HepG2 (cell line): Measurements from ENCODE around the gene MCOLN1. TPM values are rescaled to one million over a fixed set of nuclear protein-coding genes. Genes with fewer than 3 reads are reported as not detected.

ENCODE experiments used
- ATM ChIP-seq: fragments of 450-650 bp; IDR thresholded peaks from 2 replicates; pipeline ENCODE4 v1.7.1; 2017; ENCODE audit warnings: mild to moderate bottlenecking, borderline replicate concordance
- FOXC1 ChIP-seq: sonication (generic); formaldehyde crosslinking; IDR thresholded peaks from 2 replicates; pipeline ENCODE4 v1.8.0; 2022; ENCODE audit warnings: mild to moderate bottlenecking, missing genetic modification reagents, borderline replicate concordance
- GTF3A ChIP-seq: sonication (generic); formaldehyde crosslinking; conservative IDR thresholded peaks from 2 replicates; pipeline ENCODE4 v1.4.0; 2020; ENCODE audit warnings: mild to moderate bottlenecking, missing genetic modification reagents
- MYC ChIP-seq: sonication (generic); formaldehyde crosslinking; IDR thresholded peaks from 2 replicates; pipeline ENCODE4 v1.9.0; 2021; ENCODE audit warnings: missing genetic modification reagents, borderline replicate concordance
- POLR2AphosphoS2 ChIP-seq: IDR thresholded peaks from 2 replicates; pipeline ENCODE4 v1.6.1; 2011; ENCODE audit warnings: low read depth, low read length, improper control_type of control experiment
- RCOR2 ChIP-seq: IDR thresholded peaks from 2 replicates; pipeline ENCODE4 v1.6.1; 2016; ENCODE audit warnings: missing biosample characterization, missing genetic modification reagents
- SATB2 ChIP-seq: sonication (generic); formaldehyde crosslinking; IDR thresholded peaks from 2 replicates; pipeline ENCODE4 v1.5.0; 2020; ENCODE audit warnings: missing genetic modification reagents
- TCF7 ChIP-seq: sonication (generic); IDR thresholded peaks from 2 replicates; pipeline ENCODE4 v1.6.1; 2016; ENCODE audit warnings: antibody characterized with exemption, low read depth
- TFAP4 ChIP-seq: sonication (generic); IDR thresholded peaks from 2 replicates; pipeline ENCODE4 v1.6.1; 2016; ENCODE audit warnings: low read depth, borderline replicate concordance
- XRCC5 ChIP-seq: fragments of 200-400 bp; formaldehyde crosslinking; optimal IDR thresholded peaks from 2 replicates; pipeline ENCODE3; 2017; ENCODE audit warnings: mild to moderate bottlenecking, low read length
- ZBTB40 ChIP-seq, 2 experiments: fragments of 450-650 bp in 1 of 2; sonication (generic) in 1 of 2; formaldehyde crosslinking in 1 of 2; IDR thresholded peaks; 2 replicates each; pipeline versions ENCODE4 v1.6.1 to v1.8.0; 2016 to 2022; ENCODE audit warnings: antibody characterized with exemption in 1 of 2, mild to moderate bottlenecking in 1 of 2, missing genetic modification reagents in 1 of 2
- ZBTB42 ChIP-seq: sonication (generic); formaldehyde crosslinking; IDR thresholded peaks from 2 replicates; pipeline ENCODE4 v1.5.0; 2020; ENCODE audit warnings: mild to moderate bottlenecking, missing genetic modification reagents
- ZC3H13 ChIP-seq: sonication (generic); formaldehyde crosslinking; IDR thresholded peaks from 2 replicates; pipeline ENCODE4 v1.8.1; 2023; ENCODE audit warnings: mild to moderate bottlenecking, missing genetic modification reagents, moderate library complexity
- ZNF143 ChIP-seq: sonication (generic); formaldehyde crosslinking; IDR thresholded peaks from 2 replicates; pipeline ENCODE4 v1.4.0; 2020; ENCODE audit warnings: missing genetic modification reagents
- ZNF205 ChIP-seq: IDR thresholded peaks from 2 replicates; pipeline ENCODE4 v1.6.1; 2018; ENCODE audit warnings: missing biosample characterization, missing genetic modification reagents
- ZNF3 ChIP-seq: IDR thresholded peaks from 2 replicates; pipeline ENCODE4 v1.7.0; 2017; ENCODE audit warnings: inconsistent platforms
- ZNF530 ChIP-seq: sonication (generic); formaldehyde crosslinking; IDR thresholded peaks from 2 replicates; pipeline ENCODE4 v1.5.0; 2020; ENCODE audit warnings: low read depth, mild to moderate bottlenecking, missing genetic modification reagents
- polyA plus RNA-seq, 8 experiments: library from polyadenylated mRNA; depleted of rRNA in 3 of 8; stranded (reverse) in 7 of 8; unstranded in 1 of 8; fragments of >200 nt; fragmentation: Illumina TruSeq in 4 of 8; extraction: Trizol in 4 of 8; gene quantifications; 2 replicates each; pipeline versions ENCODE4 v1.2.1 to v1.2.3, GENCODE V29; 2011 to 2016; ENCODE audit warnings: low read depth in 4 of 8, missing spikeins in 1 of 8, mixed read lengths in 1 of 8; ENCODE audit not compliant: insufficient read depth in 1 of 8
- total RNA-seq, 5 experiments: library from RNA; depleted of rRNA; stranded (reverse); fragments of >200 nt; fragmentation: Illumina TruSeq; extraction: Trizol; gene quantifications; 2 replicates each; pipeline ENCODE4 v1.2.3, GENCODE V29; 2016; ENCODE audit warnings: low read depth in 1 of 5
- TF ChIP-seq, protein P1 (sequence below): IDR thresholded peaks from 2 replicates; pipeline ENCODE4 v1.6.1; 2016; ENCODE audit warnings: missing genetic modification reagents, missing compliant biosample characterization
- TF ChIP-seq, protein P2 (sequence below): sonication (generic); formaldehyde crosslinking; IDR thresholded peaks from 2 replicates; pipeline ENCODE4 v1.5.0; 2020; ENCODE audit warnings: missing genetic modification reagents

Gene MCOLN1
- total and polyA plus RNA-seq, 2 of the 13 experiments (the other 11 are each of a cell fraction or from before 2014, with no cell fraction given), result 3.4 to 15.7 TPM

DNA sequence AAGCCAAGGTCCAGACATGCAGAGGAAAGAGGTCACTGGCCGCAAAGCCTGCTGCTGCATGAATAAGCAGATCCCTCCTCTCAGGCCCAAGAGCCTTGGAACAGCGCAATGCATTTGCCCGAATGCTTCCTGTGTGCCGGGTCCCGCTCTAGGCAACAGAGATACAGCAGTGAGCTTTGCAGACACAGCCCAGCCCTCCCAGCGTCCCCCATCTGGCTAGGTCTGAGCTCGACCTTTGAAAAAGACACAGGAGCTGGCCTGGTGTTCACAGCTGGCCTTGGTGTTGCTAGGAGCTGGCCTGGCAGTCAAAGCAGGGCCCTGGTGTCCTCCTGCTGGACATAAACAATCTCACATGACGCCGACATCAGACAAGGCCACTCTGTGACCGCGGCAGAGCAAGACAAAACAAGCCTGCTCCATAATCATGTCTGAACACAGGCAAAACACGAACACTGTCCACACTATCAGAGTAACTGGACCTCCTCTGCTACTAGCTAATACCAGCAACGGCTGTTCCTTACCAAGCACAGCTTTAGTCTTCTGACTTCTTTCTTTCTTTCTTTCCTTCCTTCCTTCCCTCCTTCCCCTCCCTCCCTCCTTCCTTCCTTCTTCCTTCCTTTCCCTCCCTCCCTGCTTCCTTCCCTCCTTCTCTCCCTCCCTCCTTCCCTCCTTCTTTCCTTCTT, 27.9 kb upstream of the MCOLN1 start (continued):
- TF ChIP-seq ZBTB40 (IDR thresholded peaks at IDR 0.05), result peak; percentile 19; the same call in 1 of the 2 replicates
- no peak; the same call in 1 of the 2 replicates for TF ChIP-seq ZBTB40 (CRISPR knock-in tag; IDR thresholded peaks at IDR 0.05)
- peak; percentile 20; the same call in 1 of the 2 replicates for TF ChIP-seq ZNF143 (CRISPR knock-in tag)
- TF ChIP-seq ZC3H13 (CRISPR knock-in tag), result no peak
- TF ChIP-seq ZNF205 (CRISPR knock-in tag), result no peak
- TF ChIP-seq FOXC1 (CRISPR knock-in tag), result no peak
- no peak for TF ChIP-seq RCOR2 (CRISPR knock-in tag)
- TF ChIP-seq, protein P1, sequence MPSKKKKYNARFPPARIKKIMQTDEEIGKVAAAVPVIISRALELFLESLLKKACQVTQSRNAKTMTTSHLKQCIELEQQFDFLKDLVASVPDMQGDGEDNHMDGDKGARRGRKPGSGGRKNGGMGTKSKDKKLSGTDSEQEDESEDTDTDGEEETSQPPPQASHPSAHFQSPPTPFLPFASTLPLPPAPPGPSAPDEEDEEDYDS (CRISPR knock-in tag), result peak; percentile 46; the same call in 1 of the 2 replicates
- no peak for TF ChIP-seq POLR2AphosphoS2
- TF ChIP-seq, protein P2, sequence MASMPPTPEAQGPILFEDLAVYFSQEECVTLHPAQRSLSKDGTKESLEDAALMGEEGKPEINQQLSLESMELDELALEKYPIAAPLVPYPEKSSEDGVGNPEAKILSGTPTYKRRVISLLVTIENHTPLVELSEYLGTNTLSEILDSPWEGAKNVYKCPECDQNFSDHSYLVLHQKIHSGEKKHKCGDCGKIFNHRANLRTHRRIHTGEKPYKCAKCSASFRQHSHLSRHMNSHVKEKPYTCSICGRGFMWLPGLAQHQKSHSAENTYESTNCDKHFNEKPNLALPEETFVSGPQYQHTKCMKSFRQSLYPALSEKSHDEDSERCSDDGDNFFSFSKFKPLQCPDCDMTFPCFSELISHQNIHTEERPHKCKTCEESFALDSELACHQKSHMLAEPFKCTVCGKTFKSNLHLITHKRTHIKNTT (CRISPR knock-in tag), result no peak
- TF ChIP-seq GTF3A, result no peak; the same call in 1 of the 2 replicates
- no peak for TF ChIP-seq ZBTB42 (CRISPR knock-in tag)
- no peak for TF ChIP-seq MYC (CRISPR knock-in tag)
- TF ChIP-seq TCF7, result no peak
- TF ChIP-seq SATB2 (CRISPR knock-in tag), result no peak
- peak; percentile 89 for TF ChIP-seq TFAP4
- no peak for TF ChIP-seq XRCC5
- TF ChIP-seq ZNF3 (CRISPR knock-in tag), result no peak
- TF ChIP-seq ATM, result no peak
- no peak for TF ChIP-seq ZNF530
